DND-41 (cell line): Measurements from ENCODE around the gene LGI1.

Experiments used
- CTCF ChIP-seq: IDR thresholded peaks from 2 replicates; pipeline ENCODE4 v1.5.1; 2012; ENCODE audit warnings: borderline replicate concordance, low read length, moderate library complexity, mild to moderate bottlenecking; ENCODE audit not compliant: poor library complexity, severe bottlenecking; ENCODE audit errors: extremely low read depth
- EZH2 ChIP-seq: IDR thresholded peaks from 3 replicates; pipeline ENCODE4 v1.6.1; 2012; ENCODE audit warnings: borderline replicate concordance, low read depth, mild to moderate bottlenecking, moderate library complexity, low read length, inconsistent platforms; ENCODE audit not compliant: severe bottlenecking

GRCh38 chr10:93753621-93754250 lies 4.0 kb upstream of the LGI1 start:
- TF ChIP-seq CTCF: no peak
- no peak for TF ChIP-seq EZH2
